GM12878 (cell line): ENCODE results near the gene ANXA3. TPM values are rescaled to one million over a fixed set of nuclear protein-coding genes. Genes with fewer than 3 reads are reported as not detected.

ENCODE experiments used
- ATAC-seq: fragments of 200-7000 bp; cut with Tn5 transposase; 3 replicates; pipeline ENCODE4 v1.9.1; 2020; ENCODE audit warnings: mild to moderate bottlenecking, moderate library complexity
- BruUV-seq: library from RNA; stranded (reverse); fragments of 400-500 nt; replicated peaks from 2 replicates; lab custom pipeline; 2021; lab: Mats Ljungman, UMichigan
- CTCF ChIA-PET: fragments of 300-600 bp; sonication (Branson Sonifier 250); formaldehyde crosslinking; extraction: SDS; loops from one replicate; lab custom pipeline; 2021; ENCODE audit warnings: inconsistent platforms; lab: Yijun Ruan, JAX
- POLR2A ChIA-PET: fragments of 350-600 bp; formaldehyde crosslinking; extraction: SDS; loops from one replicate; lab custom pipeline; 2021; ENCODE audit warnings: inconsistent platforms; lab: Charles Lee
- RAD21 ChIA-PET: fragments of 300-600 bp; sonication (Branson Sonifier 250); formaldehyde crosslinking; loops from one replicate; lab custom pipeline; 2023; ENCODE audit warnings: antibody characterized with exemption; ENCODE audit not compliant: unreplicated experiment; lab: Charles Lee
- SMC1A ChIA-PET: fragments of 300-600 bp; sonication (Branson Sonifier 250); formaldehyde crosslinking; loops from one replicate; lab custom pipeline; 2023; ENCODE audit not compliant: unreplicated experiment, uncharacterized antibody; lab: Charles Lee
- DNase-seq: peaks from one replicate; pipeline ENCODE4 v3.0.0-alpha.2; 2011; ENCODE audit warnings: low read depth, low spot score
- FAIRE-seq: peaks from 3 replicates; lab custom pipeline; 2011; peaks lifted over from hg19 to GRCh38; lab: Jason Lieb, UNC
- H2AFZ ChIP-seq: 2 replicates; pipeline ENCODE4 v1.6.0; 2011; ENCODE audit warnings: low read depth, low read length, control low read depth; ENCODE audit not compliant: control insufficient read depth
- H3K27ac ChIP-seq: 2 replicates; pipeline ENCODE4 v1.5.1; 2011; ENCODE audit warnings: control low read depth; ENCODE audit not compliant: control insufficient read depth, insufficient read depth
- H3K27me3 ChIP-seq, 2 experiments: replicated peaks in 1 of 2; 2 replicates each; pipeline versions ENCODE4 v1.6.0 to v1.6.1; 2011; ENCODE audit warnings: low read length in 1 of 2; ENCODE audit not compliant: control insufficient read depth in 2 of 2, insufficient read depth in 2 of 2
- H3K36me3 ChIP-seq, 2 experiments: 2 replicates each; pipeline ENCODE4 v1.5.1; 2011; ENCODE audit warnings: low read length in 1 of 2; ENCODE audit not compliant: control insufficient read depth in 2 of 2, insufficient read depth in 2 of 2
- H3K4me1 ChIP-seq: 2 replicates; pipeline ENCODE4 v1.6.1; 2011; ENCODE audit warnings: mild to moderate bottlenecking, low read length, moderate library complexity, mixed read lengths; ENCODE audit not compliant: control insufficient read depth, insufficient read depth
- H3K4me2 ChIP-seq: 2 replicates; pipeline ENCODE4 v1.6.0; 2011; ENCODE audit warnings: control low read depth; ENCODE audit not compliant: control insufficient read depth, insufficient read depth
- H3K4me3 ChIP-seq: fragments of 200-600 bp; sonication (generic); 2 replicates; pipeline ENCODE4 v1.5.1; 2016
- H3K79me2 ChIP-seq: 2 replicates; pipeline ENCODE4 v1.6.0; 2011; ENCODE audit warnings: low read length; ENCODE audit not compliant: control insufficient read depth, insufficient read depth
- H3K9ac ChIP-seq: 2 replicates; pipeline ENCODE4 v1.8.0; 2011; ENCODE audit warnings: low read length, control low read depth, mixed read lengths; ENCODE audit not compliant: control insufficient read depth, insufficient read depth
- H3K9me3 ChIP-seq: replicated peaks from 3 replicates; pipeline ENCODE4 v1.5.1; 2011; ENCODE audit warnings: mild to moderate bottlenecking, low read length; ENCODE audit not compliant: control insufficient read depth, insufficient read depth
- H4K20me1 ChIP-seq: 2 replicates; pipeline ENCODE4 v1.6.0; 2011; ENCODE audit not compliant: control insufficient read depth, insufficient read depth
- CHD2 ChIP-seq: IDR thresholded peaks from 2 replicates; pipeline ENCODE4 v1.6.1; 2011; ENCODE audit warnings: low read depth, low read length, improper control_type of control experiment, borderline replicate concordance
- EZH2 ChIP-seq: IDR thresholded peaks from 2 replicates; pipeline ENCODE4 v1.6.1; 2012; ENCODE audit warnings: low read depth, mild to moderate bottlenecking, control low read depth, inconsistent platforms, low read length, borderline replicate concordance; ENCODE audit not compliant: control insufficient read depth
- HDAC2 ChIP-seq: fragments of 200-600 bp; sonication (generic); IDR thresholded peaks from 2 replicates; pipeline ENCODE4 v1.6.1; 2017
- HDGF ChIP-seq: fragments of 450-650 bp; IDR thresholded peaks from 2 replicates; pipeline ENCODE4 v1.6.1; 2016; ENCODE audit warnings: antibody characterized with exemption
- KAT2A ChIP-seq: conservative IDR thresholded peaks from 2 replicates; pipeline ENCODE4 v1.6.1; 2011; ENCODE audit warnings: low read depth, low read length; ENCODE audit not compliant: control insufficient read depth
- NR2F1 ChIP-seq: fragments of 450-650 bp; conservative IDR thresholded peaks from 2 replicates; pipeline ENCODE4 v1.6.1; 2017; ENCODE audit warnings: mild to moderate bottlenecking
- RB1 ChIP-seq: fragments of 450-650 bp; formaldehyde crosslinking; IDR thresholded peaks from 2 replicates; pipeline ENCODE4 v1.6.1; 2017; ENCODE audit warnings: mild to moderate bottlenecking, borderline replicate concordance
- RBBP5 ChIP-seq: fragments of 200-600 bp; sonication (generic); conservative IDR thresholded peaks from 2 replicates; pipeline ENCODE4 v1.6.1; 2016
- SUZ12 ChIP-seq: fragments of 200-600 bp; sonication (generic); IDR thresholded peaks from one replicate; pipeline ENCODE4 v1.6.1; 2018; ENCODE audit warnings: antibody characterized with exemption, mild to moderate bottlenecking; ENCODE audit not compliant: unreplicated experiment
- YY1 ChIP-seq: IDR thresholded peaks from 2 replicates; pipeline ENCODE4 v1.6.1; 2011; ENCODE audit warnings: low read depth, mild to moderate bottlenecking, low read length
- ZNF274 ChIP-seq: IDR thresholded peaks from one replicate; pipeline ENCODE4 v1.8.0; 2011; ENCODE audit not compliant: insufficient read length, insufficient read depth
- ZNF384 ChIP-seq: IDR thresholded peaks from 2 replicates; pipeline ENCODE4 v1.6.1; 2012; ENCODE audit warnings: low read depth, mild to moderate bottlenecking, low read length, improper control_type of control experiment, borderline replicate concordance
- ZZZ3 ChIP-seq: IDR thresholded peaks from 2 replicates; pipeline ENCODE4 v1.6.1; 2011; ENCODE audit warnings: low read depth; ENCODE audit not compliant: control insufficient read depth, insufficient read length
- WGBS: methylation state at CpG from one replicate; pipeline ENCODE4 v1.1.6; 2016; ENCODE audit warnings: low lambda C conversion rate; ENCODE audit not compliant: insufficient replicate concordance, insufficient coverage; ENCODE audit errors: missing lambda C conversion rate; 5-methylcytosine and 5-hydroxymethylcytosine counted together
- in situ Hi-C: fragments of 300-500 bp; cut with MboI; formaldehyde crosslinking; loops from 9 replicates; pipeline ENCODE4 v1.14.3; 2018; ENCODE audit warnings: mixed read lengths
- intact Hi-C: fragments of 100-400 bp; cut with micrococcal nuclease; formaldehyde crosslinking; loops from one replicate; pipeline ENCODE4 v1.14.2; 2022; ENCODE audit not compliant: unreplicated experiment
- polyA plus RNA-seq, 11 experiments: library from polyadenylated mRNA; depleted of rRNA in 4 of 11; unstranded in 6 of 11; stranded (reverse) in 5 of 11; fragments of >200 nt; fragmentation: Nextera tagmentation in 4 of 11; fragmentation: Illumina TruSeq in 1 of 11; extraction: Ambion mirVana in 4 of 11; extraction: Trizol in 1 of 11; gene quantifications; 1 replicate in 1 of 11; 2 replicates in 10 of 11; pipeline versions ENCODE4 v1.2.1 to v1.2.3, GENCODE V29; 2011 to 2016; ENCODE audit warnings: inconsistent platforms in 2 of 11, missing spikeins in 2 of 11, low read depth in 1 of 11
- total RNA-seq, 4 experiments: library from RNA; depleted of rRNA in 3 of 4; stranded (reverse); fragments of >200 nt in 3 of 4; fragmentation: Illumina TruSeq in 1 of 4; extraction: Trizol in 1 of 4; gene quantifications; 2 replicates each; pipeline versions ENCODE4 v1.2.1 to v1.2.3, GENCODE V29; 2013 to 2021

Gene ANXA3
- total and polyA plus RNA-seq, 10 of the 15 experiments (the other 5 are each of a cell fraction or from before 2014, with no cell fraction given): 0.28 to 14.7 (median 0.91) TPM

- FAIRE-seq (no peak), DNase-seq (no peak), ATAC-seq (no peak)
- peaks cover 22% of the 10 kb centered on the region for H3K4me1 ChIP-seq
- H3K79me2 ChIP-seq: no peaks in the 10 kb centered on the region
- ChIA-PET SMC1A (interaction anchor here (0.8 to 2.5 kb wide), 2 partner anchors 11 to 13 kb away, joined by 4 to 11 read pairs; no protein-coding TSS in a partner anchor), CTCF (interaction anchor here (1.0 to 1.8 kb wide), 2 partner anchors 25 to 38 kb away, joined by 3 to 6 read pairs; no protein-coding TSS in a partner anchor), RAD21 (interaction anchor here (1.1 to 1.5 kb wide), 3 partner anchors 10 to 245 kb away, joined by 3 to 4 read pairs (median 3); no protein-coding TSS in a partner anchor), POLR2A (interaction anchor here (2.0 kb wide), 1 partner anchor 11 kb away, joined by 8 read pairs; no protein-coding TSS in a partner anchor)
- H3K27me3 ChIP-seq: no peaks in the 10 kb centered on the region
- H2AFZ ChIP-seq: no peak overlapping the region
- intact Hi-C loops: no loop called here
- no peak overlapping the region for H3K27ac ChIP-seq
- TF ChIP-seq HDGF: no peak
- TF ChIP-seq RB1: no peak
- TF ChIP-seq NR2F1: peak; percentile 53
- no TSS peak for BruUV-seq
- in situ Hi-C loops: no loop called here
- no peak overlapping the region for H3K9ac ChIP-seq
- no peaks in the 10 kb centered on the region for H3K36me3 ChIP-seq
- no peaks in the 10 kb centered on the region for H4K20me1 ChIP-seq
- no peak overlapping the region for H3K4me2 ChIP-seq
- no peaks in the 10 kb centered on the region for H3K9me3 ChIP-seq
- WGBS: 56% methylated on average over 1 of the region's 1 CpG
- H3K4me3 ChIP-seq: no peak overlapping the region
Observed at GRCh38 chr4:78618436-78618835, 66.9 kb downstream of the ANXA3 start.

GRCh38 chr4:78621395-78621794 lies 69.8 kb downstream of the ANXA3 start:
- BruUV-seq: no TSS peak
- FAIRE-seq: no peak
- no peak overlapping the region for H3K27ac ChIP-seq
- H3K9ac ChIP-seq: no peak overlapping the region
- SMC1A ChIA-PET: interaction anchor here (0.7 to 4.4 kb wide), 8 partner anchors 13 to 242 kb away, joined by 3 to 16 read pairs (median 3); partner anchors contain the start of gene ANXA3
- RAD21 ChIA-PET: interaction anchor here (0.9 to 1.0 kb wide), 3 partner anchors 8 to 242 kb away, joined by 3 read pairs; no protein-coding TSS in a partner anchor
- CTCF ChIA-PET: interaction anchor here (0.9 to 12.0 kb wide), 2 partner anchors 8 to 12 kb away, joined by 4 to 119 read pairs; no protein-coding TSS in a partner anchor
- DNase-seq: no peak
- no peaks in the 10 kb centered on the region for H3K36me3 ChIP-seq
- no peaks in the 10 kb centered on the region for H3K27me3 ChIP-seq
- H2AFZ ChIP-seq: no peak overlapping the region
- H3K4me3 ChIP-seq: no peak overlapping the region
- H3K9me3 ChIP-seq: no peaks in the 10 kb centered on the region
- intact Hi-C loops: no loop called here
- ATAC-seq: no peak
- in situ Hi-C loops: no loop called here
- H3K4me1 ChIP-seq: 0 out of 2 replicates have a peak, but pooled peaks cover 4% of the 10 kb centered on the region
- WGBS: 64% methylated on average over 4 of the region's 4 CpGs
- POLR2A ChIA-PET: interaction anchor here (1.0 to 3.1 kb wide), 3 partner anchors 11 to 268 kb away, joined by 3 to 9 read pairs (median 5); no protein-coding TSS in a partner anchor
- no peaks in the 10 kb centered on the region for H4K20me1 ChIP-seq
- no peak overlapping the region for H3K4me2 ChIP-seq
- no peaks in the 10 kb centered on the region for H3K79me2 ChIP-seq
- TF ChIP-seq HDGF (no peak), SUZ12 (no peak), CHD2 (no peak), ZNF274 (no peak), ZNF384 (no peak), RBBP5 (no peak), EZH2 (no peak), ZZZ3 (no peak), KAT2A (no peak), HDAC2 (no peak), YY1 (no peak)
